HEK293T (cell line): ENCODE measurements around the gene ANO10.

Source experiments
- CTCF ChIA-PET: fragments of 350-600 bp; formaldehyde crosslinking; extraction: SDS; loops from one replicate; lab custom pipeline; 2021; ENCODE audit warnings: antibody characterized with exemption, inconsistent platforms; lab: Yijun Ruan, JAX
- POLR2A ChIA-PET: fragments of 350-600 bp; formaldehyde crosslinking; extraction: SDS; loops from one replicate; lab custom pipeline; 2020; ENCODE audit warnings: antibody characterized with exemption, inconsistent platforms; lab: Yijun Ruan, JAX
- DNase-seq: peaks from one replicate; pipeline ENCODE4 v3.0.0; 2012; ENCODE audit warnings: mixed read lengths; ENCODE audit errors: extremely low spot score
- ARNT ChIP-seq: fragments of 450-650 bp; IDR thresholded peaks from 2 replicates; pipeline ENCODE4 v1.6.1; 2017; ENCODE audit warnings: mild to moderate bottlenecking
- BHLHE40 ChIP-seq: fragments of 450-650 bp; IDR thresholded peaks from 2 replicates; pipeline ENCODE4 v1.6.1; 2016; ENCODE audit warnings: mild to moderate bottlenecking, moderate library complexity, borderline replicate concordance
- CTBP1 ChIP-seq: fragments of 450-650 bp; IDR thresholded peaks from 2 replicates; pipeline ENCODE4 v1.6.1; 2016; ENCODE audit warnings: borderline replicate concordance
- ELF4 ChIP-seq: fragments of 450-650 bp; IDR thresholded peaks from 2 replicates; pipeline ENCODE4 v1.6.1; 2017; ENCODE audit warnings: antibody characterized with exemption
- FOXA1 ChIP-seq: fragments of 450-650 bp; IDR thresholded peaks from 2 replicates; pipeline ENCODE4 v1.6.1; 2016; ENCODE audit warnings: mild to moderate bottlenecking
- FOXK2 ChIP-seq: fragments of 450-650 bp; IDR thresholded peaks from 2 replicates; pipeline ENCODE4 v1.6.1; 2016; ENCODE audit warnings: mild to moderate bottlenecking
- FOXM1 ChIP-seq: fragments of 450-650 bp; IDR thresholded peaks from 2 replicates; pipeline ENCODE4 v1.6.1; 2017; ENCODE audit warnings: mild to moderate bottlenecking, borderline replicate concordance
- HDGF ChIP-seq: fragments of 450-650 bp; IDR thresholded peaks from 2 replicates; pipeline ENCODE4 v1.6.1; 2017; ENCODE audit warnings: antibody characterized with exemption, borderline replicate concordance
- L3MBTL2 ChIP-seq: fragments of 450-650 bp; conservative IDR thresholded peaks from 2 replicates; pipeline ENCODE4 v1.6.1; 2016; ENCODE audit warnings: mild to moderate bottlenecking
- LEF1 ChIP-seq: fragments of 450-650 bp; IDR thresholded peaks from 2 replicates; pipeline ENCODE4 v1.6.1; 2017; ENCODE audit warnings: mild to moderate bottlenecking, borderline replicate concordance
- NFRKB ChIP-seq: fragments of 450-650 bp; IDR thresholded peaks from 2 replicates; pipeline ENCODE4 v1.6.1; 2016; ENCODE audit warnings: mild to moderate bottlenecking, moderate library complexity
- PKNOX1 ChIP-seq: fragments of 450-650 bp; IDR thresholded peaks from 2 replicates; pipeline ENCODE4 v1.6.1; 2016
- SP1 ChIP-seq: fragments of 450-650 bp; IDR thresholded peaks from 2 replicates; pipeline ENCODE4 v1.6.1; 2017
- SUZ12 ChIP-seq: fragments of 450-650 bp; IDR thresholded peaks from 2 replicates; pipeline ENCODE4 v1.6.1; 2016; ENCODE audit warnings: mild to moderate bottlenecking
- TARDBP ChIP-seq: fragments of 450-650 bp; IDR thresholded peaks from 2 replicates; pipeline ENCODE4 v1.6.1; 2016
- ZNF384 ChIP-seq: fragments of 450-650 bp; IDR thresholded peaks from 2 replicates; pipeline ENCODE4 v1.6.1; 2016

The ANO10 gene

GRCh38 chr3:43319794-43320193, 302.0 kb downstream of the ANO10 start:
- no peak for TF ChIP-seq TARDBP
- no peak for TF ChIP-seq HDGF
- no peak for TF ChIP-seq L3MBTL2
- no peak for TF ChIP-seq BHLHE40
- no peak for TF ChIP-seq FOXK2
- ChIA-PET POLR2A (no interaction called here), CTCF (no interaction called here)
- no peak for DNase-seq

GRCh38 chr3:43319376-43319775, 302.4 kb downstream of the ANO10 start:
- ChIA-PET CTCF (no interaction called here), POLR2A (no interaction called here)
- DNase-seq, result no peak
- TF ChIP-seq PKNOX1, result no peak
- TF ChIP-seq FOXA1, result no peak
- TF ChIP-seq L3MBTL2, result no peak

DNA sequence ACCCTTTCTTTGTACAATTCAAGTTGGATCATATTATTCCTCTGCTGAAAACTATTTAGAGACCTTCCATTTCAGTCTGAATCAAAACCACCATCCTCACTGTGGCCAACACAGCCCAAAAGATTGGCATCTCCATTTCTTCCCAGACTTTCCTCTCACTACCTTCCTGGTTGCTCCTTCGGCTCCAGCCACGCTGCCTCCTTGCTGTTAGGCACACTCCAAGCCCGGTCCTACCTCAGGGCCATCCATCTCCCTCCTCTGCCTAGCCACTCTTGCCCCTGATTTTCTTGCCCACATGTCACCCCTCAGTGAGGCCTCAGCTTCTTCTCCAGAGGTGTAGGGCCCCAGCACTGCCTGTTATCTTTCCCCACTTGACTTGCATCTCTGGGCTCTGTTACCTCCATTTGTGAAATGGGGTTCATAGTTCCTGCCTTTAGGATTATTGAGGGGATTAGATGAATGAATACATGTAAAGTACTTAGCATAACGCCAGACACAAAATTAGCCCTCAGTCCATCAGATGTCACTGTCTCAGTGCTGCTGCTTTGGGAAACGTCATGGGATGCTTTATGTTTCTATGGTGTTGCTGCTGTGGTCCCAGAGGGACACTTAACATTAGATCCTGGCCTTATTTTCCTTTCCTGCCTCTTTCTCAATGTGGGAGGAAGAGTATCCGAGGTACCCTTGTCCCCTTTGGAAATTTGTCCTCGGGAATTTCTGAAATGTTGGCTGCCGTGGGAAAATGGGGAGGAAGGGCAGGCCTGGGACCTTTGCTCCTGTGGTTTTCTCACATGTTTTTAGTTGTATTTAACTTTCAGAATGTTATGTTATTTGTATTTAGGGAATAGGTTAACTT, 304.1 kb downstream of the ANO10 start:
- ChIA-PET POLR2A (no interaction called here), CTCF (no interaction called here)
- TF ChIP-seq CTBP1 (no peak), HDGF (no peak), FOXM1 (no peak), BHLHE40 (no peak), LEF1 (no peak)
- DNase-seq, result no peak

GRCh38 chr3:43316783-43317460, 304.9 kb downstream of the ANO10 start:
- ChIA-PET POLR2A (no interaction called here), CTCF (no interaction called here)
- TF ChIP-seq LEF1, result no peak
- TF ChIP-seq ZNF384, result no peak
- no peak for TF ChIP-seq SUZ12
- TF ChIP-seq NFRKB, result no peak
- TF ChIP-seq PKNOX1, result no peak
- TF ChIP-seq ELF4, result no peak
- TF ChIP-seq BHLHE40, result no peak
- no peak for TF ChIP-seq FOXA1
- no peak for TF ChIP-seq ARNT
- no peak for TF ChIP-seq TARDBP
- TF ChIP-seq CTBP1, result no peak
- no peak for TF ChIP-seq SP1
- TF ChIP-seq L3MBTL2, result no peak
- TF ChIP-seq FOXK2, result no peak
- TF ChIP-seq HDGF, result no peak
- TF ChIP-seq FOXM1, result no peak
- DNase-seq, result no peak
